CD4-positive, CD25-positive, alpha-beta regulatory T cell (primary cell): ENCODE measurements around the gene TBX15. TPM values are rescaled to one million over a fixed set of nuclear protein-coding genes. Genes with fewer than 3 reads are reported as not detected.

Source experiments
- ATAC-seq, 2 donors: fragments of 150-1000 bp; cut with Tn5 transposase; one replicate each; pipeline ENCODE4 v1.10.0; 2021; ENCODE audit warnings: low read depth in 2 of 2, moderate number of reproducible peaks in 2 of 2, moderate library complexity in 1 of 2
- DNase-seq, 3 donors: peaks; one replicate each; pipeline versions ENCODE4 v3.0.0 to v3.0.0-alpha.2; 2012 to 2022; ENCODE audit warnings: mixed read lengths in 1 of 3
- H3K27ac ChIP-seq: one replicate; pipeline ENCODE4 v1.7.0; 2013; ENCODE audit warnings: mild to moderate bottlenecking, low read length; ENCODE audit not compliant: insufficient read depth, poor library complexity, severe bottlenecking
- H3K27me3 ChIP-seq: one replicate; pipeline ENCODE4 v1.7.0; 2013; ENCODE audit warnings: low read length; ENCODE audit not compliant: control insufficient read depth, insufficient read depth
- H3K36me3 ChIP-seq: one replicate; pipeline ENCODE4 v1.7.0; 2013; ENCODE audit warnings: mild to moderate bottlenecking, low read length, moderate library complexity; ENCODE audit not compliant: control insufficient read depth, insufficient read depth
- H3K4me1 ChIP-seq: 2 replicates; pipeline ENCODE4 v1.7.0; 2013; ENCODE audit warnings: mild to moderate bottlenecking, low read length; ENCODE audit not compliant: insufficient read depth, control insufficient read depth, poor library complexity, severe bottlenecking
- H3K4me3 ChIP-seq: one replicate; pipeline ENCODE4 v1.7.0; 2013; ENCODE audit warnings: low read depth, mild to moderate bottlenecking, low read length, moderate library complexity
- H3K9me3 ChIP-seq, 2 experiments: 1 replicate in 1 of 2; 2 replicates in 1 of 2; pipeline ENCODE4 v1.7.0; 2013; ENCODE audit warnings: low read length in 2 of 2, mild to moderate bottlenecking in 1 of 2, moderate library complexity in 1 of 2; ENCODE audit not compliant: control insufficient read depth in 2 of 2
- H3K27ac Mint-ChIP-seq, 3 donors: one replicate each; pipeline ENCODE4 v1.8.0; 2020 to 2022; ENCODE audit warnings: mild to moderate bottlenecking in 3 of 3, mixed read lengths in 3 of 3, moderate library complexity in 2 of 3
- H3K27me3 Mint-ChIP-seq: one replicate; pipeline ENCODE4 v1.8.0; 2022; ENCODE audit warnings: mild to moderate bottlenecking, mixed read lengths
- H3K36me3 Mint-ChIP-seq: one replicate; pipeline ENCODE4 v1.8.0; 2020; ENCODE audit warnings: mixed read lengths
- H3K4me1 Mint-ChIP-seq, 4 donors: one replicate each; pipeline ENCODE4 v1.8.0; 2020 to 2022; ENCODE audit warnings: mixed read lengths in 4 of 4, mild to moderate bottlenecking in 1 of 4
- H3K4me3 Mint-ChIP-seq, 4 donors: one replicate each; pipeline ENCODE4 v1.8.0; 2020 to 2022; ENCODE audit warnings: mild to moderate bottlenecking in 4 of 4, mixed read lengths in 4 of 4, moderate library complexity in 3 of 4
- H3K9me3 Mint-ChIP-seq, 7 donors: one replicate each; pipeline ENCODE4 v1.8.0; 2020 to 2022; ENCODE audit warnings: mixed read lengths in 7 of 7, mild to moderate bottlenecking in 3 of 7, moderate library complexity in 2 of 7
- polyA plus RNA-seq, 4 donors: library from polyadenylated mRNA; unstranded; fragments of 300-500 nt; fragmentation: Illumina TruSeq; gene quantifications; one replicate each; pipeline ENCODE4 v1.2.3, GENCODE V29; 2021
- total RNA-seq: library from RNA; stranded (reverse); gene quantifications from one replicate; pipeline ENCODE4 v1.2.3, GENCODE V29; 2022

The TBX15 gene
- total and polyA plus RNA-seq, 5 donors from 2014 or later, result not detected

- Mint-ChIP-seq H3K27me3 (no peaks in the 10 kb centered on the region), H3K4me3 (no peak overlapping the region), H3K36me3 (no peaks in the 10 kb centered on the region), H3K27ac (no peak overlapping the region), H3K9me3 (peaks cover 0 to 1% (median 0%) of the 10 kb centered on the region in 7 donors), H3K4me1 (no peaks in the 10 kb centered on the region)
- H3K4me1 ChIP-seq, result no peaks in the 10 kb centered on the region
- H3K36me3 ChIP-seq, result no peaks in the 10 kb centered on the region
- DNase-seq, result no peak
- no peak overlapping the region for H3K4me3 ChIP-seq
- no peaks in the 10 kb centered on the region for H3K27me3 ChIP-seq
- no peak overlapping the region for H3K27ac ChIP-seq
- ATAC-seq, result no peak
- no peaks in the 10 kb centered on the region for H3K9me3 ChIP-seq
These were observed 85.8 kb downstream of the TBX15 start for GRCh38 chr1:118902299-118902698.

DNA sequence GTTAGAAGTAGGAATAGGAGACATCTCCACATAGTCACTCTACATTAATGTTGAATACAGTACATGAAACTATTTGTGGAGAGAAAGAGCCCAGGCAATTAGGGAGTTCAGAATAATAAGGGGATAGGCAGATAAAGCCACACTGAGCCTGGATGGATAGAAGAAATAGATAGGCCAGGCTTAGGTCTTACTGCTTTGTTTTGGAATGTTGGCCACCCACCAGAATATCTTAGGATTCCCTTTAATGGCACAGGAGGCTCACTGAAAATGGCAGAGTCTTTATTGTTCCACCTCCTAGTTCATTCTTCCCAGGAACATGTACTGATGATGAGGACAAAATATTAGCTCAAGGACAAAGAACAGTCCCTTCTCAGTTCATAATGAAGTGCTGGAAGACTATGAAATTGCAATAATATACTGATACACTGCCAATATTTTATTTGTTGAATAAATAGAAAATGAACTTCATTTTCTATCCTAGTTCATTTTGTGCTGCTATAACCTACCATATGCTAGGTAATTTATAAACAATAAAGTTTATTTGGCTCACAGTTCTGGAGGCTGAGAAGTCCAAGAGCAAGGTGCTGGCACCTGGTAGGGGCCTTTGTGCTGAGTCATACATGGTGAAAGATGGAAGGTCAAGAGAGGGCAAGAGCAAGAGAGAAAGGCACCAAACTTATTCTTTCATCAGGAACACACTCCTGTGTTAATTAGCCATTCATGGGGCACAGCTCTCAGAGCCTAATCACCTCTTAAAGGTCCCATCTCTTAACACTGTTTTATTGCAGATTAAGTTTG is 87.3 kb downstream of the TBX15 start:
- Histone ChIP-seq H3K27me3 (no peaks in the 10 kb centered on the region), H3K36me3 (no peaks in the 10 kb centered on the region), H3K4me1 (no peaks in the 10 kb centered on the region), H3K27ac (no peak overlapping the region), H3K9me3 (no peaks in the 10 kb centered on the region), H3K4me3 (no peak overlapping the region)
- Mint-ChIP-seq H3K36me3 (no peaks in the 10 kb centered on the region), H3K9me3 (peaks cover 0 to 8% (median 1%) of the 10 kb centered on the region in 7 donors), H3K27ac (no peak overlapping the region), H3K4me3 (no peak overlapping the region), H3K4me1 (no peaks in the 10 kb centered on the region), H3K27me3 (no peaks in the 10 kb centered on the region)
- ATAC-seq (no peak), DNase-seq (no peak)

GRCh38 chr1:118899340-118899739 is 88.8 kb downstream of the TBX15 start:
- H3K4me1 ChIP-seq, result no peaks in the 10 kb centered on the region
- H3K9me3 ChIP-seq, result no peaks in the 10 kb centered on the region
- DNase-seq (no peak), ATAC-seq (no peak)
- Mint-ChIP-seq H3K27me3 (no peaks in the 10 kb centered on the region), H3K4me1 (no peaks in the 10 kb centered on the region), H3K27ac (no peak overlapping the region), H3K4me3 (no peak overlapping the region), H3K9me3 (peaks cover 0 to 8% (median 4%) of the 10 kb centered on the region in 7 donors), H3K36me3 (no peaks in the 10 kb centered on the region)
- H3K27ac ChIP-seq, result no peak overlapping the region
- H3K4me3 ChIP-seq, result no peak overlapping the region
- H3K27me3 ChIP-seq, result no peaks in the 10 kb centered on the region
- no peaks in the 10 kb centered on the region for H3K36me3 ChIP-seq

DNA sequence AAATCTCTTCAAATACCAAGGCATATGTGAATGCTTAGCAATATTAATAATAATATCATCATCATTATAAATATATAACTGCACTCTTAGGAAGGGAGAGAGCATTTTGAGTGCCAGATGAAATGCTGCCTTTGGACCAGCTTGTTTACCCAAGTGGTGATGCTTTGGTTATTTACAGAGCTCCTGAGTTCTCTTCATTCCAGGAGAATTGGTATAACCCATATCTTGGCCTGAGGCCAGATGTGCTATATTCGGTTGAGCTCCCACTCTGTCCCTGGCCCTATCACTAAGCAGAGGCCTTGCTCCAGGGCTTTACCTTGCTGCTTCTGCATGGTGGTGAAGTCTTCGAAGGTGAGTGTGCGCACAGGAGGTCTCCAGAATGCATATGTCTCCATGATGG is 89.4 kb downstream of the TBX15 start:
- H3K4me1 Mint-ChIP-seq, result no peaks in the 10 kb centered on the region
- no peaks in the 10 kb centered on the region for H3K36me3 ChIP-seq
- no peaks in the 10 kb centered on the region for H3K27me3 Mint-ChIP-seq
- no peaks in the 10 kb centered on the region for H3K36me3 Mint-ChIP-seq
- no peaks in the 10 kb centered on the region for H3K27me3 ChIP-seq
- DNase-seq (no peak), ATAC-seq (no peak)
- H3K4me3 ChIP-seq, result no peak overlapping the region
- H3K4me3 Mint-ChIP-seq, result no peak overlapping the region
- H3K27ac Mint-ChIP-seq, result no peak overlapping the region
- no peaks in the 10 kb centered on the region for H3K9me3 ChIP-seq
- H3K9me3 Mint-ChIP-seq, result peaks cover 0 to 8% (median 4%) of the 10 kb centered on the region in 7 donors
- H3K27ac ChIP-seq, result no peak overlapping the region
- H3K4me1 ChIP-seq, result no peaks in the 10 kb centered on the region

DNA sequence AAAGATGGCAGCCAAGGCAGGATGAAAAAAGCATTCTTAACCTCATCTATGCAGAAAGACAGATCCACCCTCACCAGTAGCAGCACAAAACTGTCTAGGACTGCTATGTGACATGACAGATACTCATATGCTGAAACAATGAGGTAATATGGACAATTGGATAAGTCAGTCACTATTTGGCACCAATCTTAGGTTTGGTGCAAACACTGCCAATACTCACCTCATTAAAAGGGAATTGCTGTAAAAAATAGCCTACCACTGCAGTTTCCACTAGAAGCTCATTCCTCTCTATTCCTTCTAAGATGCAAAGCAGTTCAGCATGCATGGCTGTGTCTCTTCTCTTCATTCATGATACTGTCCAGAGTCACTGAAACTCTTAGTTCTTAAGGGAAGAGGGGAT is 91.7 kb downstream of the TBX15 start:
- ATAC-seq (no peak), DNase-seq (no peak)
- Mint-ChIP-seq H3K4me1 (no peaks in the 10 kb centered on the region), H3K27me3 (no peaks in the 10 kb centered on the region), H3K9me3 (peaks cover 0 to 8% (median 4%) of the 10 kb centered on the region in 7 donors), H3K27ac (no peak overlapping the region), H3K36me3 (no peaks in the 10 kb centered on the region), H3K4me3 (no peak overlapping the region)
- Histone ChIP-seq H3K27me3 (no peaks in the 10 kb centered on the region), H3K36me3 (no peaks in the 10 kb centered on the region), H3K9me3 (no peaks in the 10 kb centered on the region), H3K4me1 (no peaks in the 10 kb centered on the region), H3K4me3 (no peak overlapping the region), H3K27ac (no peak overlapping the region)

- Mint-ChIP-seq H3K4me3 (no peak overlapping the region), H3K27ac (no peak overlapping the region), H3K4me1 (no peaks in the 10 kb centered on the region), H3K9me3 (peaks cover 0 to 9% (median 6%) of the 10 kb centered on the region in 7 donors), H3K36me3 (no peaks in the 10 kb centered on the region), H3K27me3 (no peaks in the 10 kb centered on the region)
- no peaks in the 10 kb centered on the region for H3K27me3 ChIP-seq
- no peak for ATAC-seq
- no peak overlapping the region for H3K4me3 ChIP-seq
- no peak overlapping the region for H3K27ac ChIP-seq
- no peak for DNase-seq
- no peaks in the 10 kb centered on the region for H3K4me1 ChIP-seq
- H3K9me3 ChIP-seq, result no peaks in the 10 kb centered on the region
- H3K36me3 ChIP-seq, result no peaks in the 10 kb centered on the region
These were observed 93.3 kb downstream of the TBX15 start for GRCh38 chr1:118894836-118895235.

GRCh38 chr1:118890851-118891384 is 97.2 kb downstream of the TBX15 start:
- Mint-ChIP-seq H3K27ac (no peak overlapping the region), H3K27me3 (no peaks in the 10 kb centered on the region)

GRCh38 chr1:118884946-118885345 is 103.2 kb downstream of the TBX15 start:
- no peaks in the 10 kb centered on the region for H3K4me1 Mint-ChIP-seq

More at GRCh38 chr1:118890851-118891384, 97.2 kb downstream of the TBX15 start:
- no peak overlapping the region for H3K4me3 Mint-ChIP-seq
- Histone ChIP-seq H3K9me3 (no peaks in the 10 kb centered on the region), H3K27me3 (no peaks in the 10 kb centered on the region), H3K4me3 (no peak overlapping the region), H3K27ac (no peak overlapping the region), H3K36me3 (no peaks in the 10 kb centered on the region), H3K4me1 (no peaks in the 10 kb centered on the region)
- H3K36me3 Mint-ChIP-seq, result no peaks in the 10 kb centered on the region
- H3K9me3 Mint-ChIP-seq, result peaks cover 0 to 15% (median 0%) of the 10 kb centered on the region in 7 donors
- H3K4me1 Mint-ChIP-seq, result no peaks in the 10 kb centered on the region
- DNase-seq, result no peak
- ATAC-seq, result no peak

More at GRCh38 chr1:118884946-118885345, 103.2 kb downstream of the TBX15 start:
- no peak for DNase-seq
- ATAC-seq, result no peak
- no peaks in the 10 kb centered on the region for H3K27me3 Mint-ChIP-seq
- H3K9me3 Mint-ChIP-seq, result peaks cover 0 to 6% (median 1%) of the 10 kb centered on the region in 7 donors
- no peak overlapping the region for H3K27ac Mint-ChIP-seq
- Histone ChIP-seq H3K27me3 (no peaks in the 10 kb centered on the region), H3K4me3 (no peak overlapping the region), H3K27ac (no peak overlapping the region), H3K36me3 (no peaks in the 10 kb centered on the region), H3K9me3 (no peaks in the 10 kb centered on the region), H3K4me1 (no peaks in the 10 kb centered on the region)
- H3K36me3 Mint-ChIP-seq, result no peaks in the 10 kb centered on the region
- H3K4me3 Mint-ChIP-seq, result no peak overlapping the region
